Melanocyte of skin (primary cell): ENCODE data around the gene DMRT3. TPM values are rescaled to one million over a fixed set of nuclear protein-coding genes. Genes with fewer than 3 reads are reported as not detected.

Experiments
- small RNA-seq, 2 donors: library from RNA; depleted of rRNA; stranded (forward); fragments of <200 nt; gene quantifications; one replicate each; pipeline ENCODE3, GENCODE V24; 2012
- total RNA-seq, 2 donors: library from RNA; depleted of rRNA; stranded (reverse); fragments of >200 nt; gene quantifications; 2 replicates each; pipeline ENCODE4 v1.2.3, GENCODE V29; 2012

The DMRT3 gene
- total RNA-seq: not detected

GRCh38 chr9:976258-976942, at the start of gene DMRT3:
Gene DMRT3, plus strand, starts transcription at chr9:976655. Its CDS starts 347 bp downstream, at chr9:977002.

Small RNAs within 50 kb of the gene (small RNA-seq; reads per million reads assigned to genes)
- 0 reads per million in 2 donors for gene RNU6-1073P

Other genes with a start within 250 kb of the DMRT3 start
- gene DMRT1, start 135.0 kb upstream of the DMRT3 start, total RNA-seq: not detected
- under 1 TPM in 1 of 2 donors, not detected in 1; under 0.01 TPM for gene DMRT2, start 73.7 kb downstream of the DMRT3 start, total RNA-seq